PC-3 (cell line): ENCODE data around the gene PCCA. TPM values are rescaled to one million over a fixed set of nuclear protein-coding genes. Genes with fewer than 3 reads are reported as not detected.

Experiments used
- ATAC-seq: fragments of 200-7000 bp; cut with Tn5 transposase; 2 replicates; pipeline ENCODE4 v1.9.1; 2020; ENCODE audit warnings: mild to moderate bottlenecking, moderate library complexity
- BruUV-seq: library from RNA; stranded (reverse); fragments of 400-500 nt; replicated peaks from 2 replicates; lab custom pipeline; 2021; lab: Mats Ljungman, UMichigan
- CTCF ChIA-PET: fragments of 300-600 bp; sonication (Branson Sonifier 250); formaldehyde crosslinking; loops from one replicate; lab custom pipeline; 2022; ENCODE audit warnings: antibody characterized with exemption; lab: Charles Lee
- POLR2A ChIA-PET: fragments of 300-600 bp; sonication (Branson Sonifier 250); formaldehyde crosslinking; loops from one replicate; lab custom pipeline; 2022; ENCODE audit warnings: antibody characterized with exemption; ENCODE audit not compliant: unreplicated experiment; lab: Charles Lee
- DNase-seq: peaks from one replicate; pipeline ENCODE4 v3.0.0-alpha.2; 2015
- H2AFZ ChIP-seq: fragments of 300-600 bp; sonication (generic); 2 replicates; pipeline ENCODE4 v1.6.0; 2016; ENCODE audit warnings: antibody characterized with exemption, low read length
- H3F3A ChIP-seq: fragments of 300-600 bp; sonication (generic); one replicate; pipeline ENCODE4 v1.6.0; 2017; ENCODE audit warnings: antibody characterized with exemption, low read length, control low read depth, mild to moderate bottlenecking; ENCODE audit not compliant: unreplicated experiment
- H3K27ac ChIP-seq: fragments of 300-600 bp; sonication (generic); 2 replicates; pipeline ENCODE4 v1.5.1; 2016; ENCODE audit warnings: mild to moderate bottlenecking, low read length
- H3K27me3 ChIP-seq: fragments of 300-600 bp; sonication (generic); 2 replicates; pipeline ENCODE4 v1.6.1; 2016; ENCODE audit warnings: low read length, mixed read lengths
- H3K36me3 ChIP-seq: fragments of 300-600 bp; sonication (generic); 2 replicates; pipeline ENCODE4 v1.6.1; 2016; ENCODE audit warnings: low read depth, mixed run types, low read length, mixed read lengths
- H3K4me1 ChIP-seq: fragments of 300-600 bp; sonication (generic); 2 replicates; pipeline ENCODE4 v1.5.1; 2016; ENCODE audit warnings: low read length; ENCODE audit not compliant: insufficient read depth
- H3K4me2 ChIP-seq: fragments of 300-600 bp; sonication (generic); 2 replicates; pipeline ENCODE4 v1.6.0; 2016; ENCODE audit warnings: low read length
- H3K4me3 ChIP-seq: fragments of 300-600 bp; sonication (generic); 2 replicates; pipeline ENCODE4 v1.5.1; 2016; ENCODE audit warnings: mild to moderate bottlenecking, low read length, mixed read lengths
- H3K79me2 ChIP-seq: fragments of 300-600 bp; sonication (generic); 2 replicates; pipeline ENCODE4 v1.6.1; 2017; ENCODE audit warnings: low read length, mixed read lengths
- H3K9ac ChIP-seq: fragments of 300-600 bp; sonication (generic); 2 replicates; pipeline ENCODE4 v1.6.0; 2016; ENCODE audit warnings: mild to moderate bottlenecking, low read length
- H3K9me2 ChIP-seq: fragments of 300-600 bp; sonication (generic); replicated peaks from 2 replicates; pipeline ENCODE4 v1.6.1; 2016; ENCODE audit warnings: mixed run types, low read length, mixed read lengths
- H3K9me3 ChIP-seq: fragments of 300-600 bp; sonication (generic); 2 replicates; pipeline ENCODE4 v1.6.1; 2016; ENCODE audit warnings: low read length, mixed read lengths
- H4K20me1 ChIP-seq: fragments of 300-600 bp; sonication (generic); 2 replicates; pipeline ENCODE4 v1.6.1; 2016; ENCODE audit warnings: low read length, mixed read lengths
- CTCF ChIP-seq: fragments of 300-600 bp; sonication (generic); conservative IDR thresholded peaks from 2 replicates; pipeline ENCODE4 v1.5.1; 2017; ENCODE audit warnings: antibody characterized with exemption, low read depth, mild to moderate bottlenecking, low read length
- EZH2 ChIP-seq: fragments of 300-600 bp; sonication (generic); IDR thresholded peaks from one replicate; pipeline ENCODE4 v1.6.1; 2017; ENCODE audit warnings: antibody characterized with exemption, mild to moderate bottlenecking, low read length; ENCODE audit not compliant: unreplicated experiment
- EZH2phosphoT487 ChIP-seq: fragments of 300-600 bp; sonication (generic); IDR thresholded peaks from 2 replicates; pipeline ENCODE4 v1.6.1; 2018; ENCODE audit warnings: mild to moderate bottlenecking, antibody characterized with exemption, low read length, borderline replicate concordance
- intact Hi-C: fragments of 100-400 bp; cut with micrococcal nuclease; formaldehyde crosslinking; loops from 2 replicates; pipeline ENCODE4 v1.9.0; 2023
- total RNA-seq: library from RNA; depleted of rRNA; stranded (reverse); fragments of >200 nt; gene quantifications from 2 replicates; pipeline ENCODE4 v1.2.3, GENCODE V29; 2014

PCCA gene
- total RNA-seq, 1 experiment from 2014 or later, result 10.5 TPM

DNA sequence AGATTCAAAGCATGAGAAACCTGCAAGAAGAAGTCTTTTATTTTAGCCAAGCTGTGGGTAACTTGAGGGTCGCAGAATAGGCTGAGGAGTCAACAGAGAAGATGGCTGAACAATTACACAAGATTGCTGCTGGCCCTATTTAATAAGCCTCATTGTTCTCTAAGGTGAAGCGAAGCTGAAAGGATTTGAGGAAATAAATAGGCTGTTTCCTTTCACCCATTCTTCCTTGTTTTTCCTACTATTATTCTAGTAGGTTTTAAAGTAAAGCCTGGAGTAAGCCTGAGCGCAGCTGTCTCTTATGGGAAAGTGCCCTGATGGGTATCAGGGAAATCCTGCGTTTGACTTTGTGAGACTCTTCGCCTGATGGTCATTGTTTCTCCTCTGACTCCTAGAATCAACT lies 25.0 kb upstream of the PCCA start:
- no peaks in the 10 kb centered on the region for H3K9me3 ChIP-seq
- H3K9ac ChIP-seq, result no peak overlapping the region
- no peaks in the 10 kb centered on the region for H4K20me1 ChIP-seq
- CTCF ChIA-PET, result no interaction called here
- POLR2A ChIA-PET, result no interaction called here
- no peaks in the 10 kb centered on the region for H3K36me3 ChIP-seq
- no peak overlapping the region for H3K4me2 ChIP-seq
- BruUV-seq, result no TSS peak
- ATAC-seq, result no peak
- no peak for DNase-seq
- H3K79me2 ChIP-seq, result no peaks in the 10 kb centered on the region
- H3K9me2 ChIP-seq, result no peaks in the 10 kb centered on the region
- no peaks in the 10 kb centered on the region for H3F3A ChIP-seq
- H3K27ac ChIP-seq, result no peak overlapping the region
- no peak overlapping the region for H2AFZ ChIP-seq
- no peaks in the 10 kb centered on the region for H3K4me1 ChIP-seq
- no peak overlapping the region for H3K4me3 ChIP-seq
- intact Hi-C loops, result no loop called here
- TF ChIP-seq EZH2phosphoT487, result no peak
- no peak for TF ChIP-seq CTCF
- no peak for TF ChIP-seq EZH2
- H3K27me3 ChIP-seq, result no peaks in the 10 kb centered on the region

DNA sequence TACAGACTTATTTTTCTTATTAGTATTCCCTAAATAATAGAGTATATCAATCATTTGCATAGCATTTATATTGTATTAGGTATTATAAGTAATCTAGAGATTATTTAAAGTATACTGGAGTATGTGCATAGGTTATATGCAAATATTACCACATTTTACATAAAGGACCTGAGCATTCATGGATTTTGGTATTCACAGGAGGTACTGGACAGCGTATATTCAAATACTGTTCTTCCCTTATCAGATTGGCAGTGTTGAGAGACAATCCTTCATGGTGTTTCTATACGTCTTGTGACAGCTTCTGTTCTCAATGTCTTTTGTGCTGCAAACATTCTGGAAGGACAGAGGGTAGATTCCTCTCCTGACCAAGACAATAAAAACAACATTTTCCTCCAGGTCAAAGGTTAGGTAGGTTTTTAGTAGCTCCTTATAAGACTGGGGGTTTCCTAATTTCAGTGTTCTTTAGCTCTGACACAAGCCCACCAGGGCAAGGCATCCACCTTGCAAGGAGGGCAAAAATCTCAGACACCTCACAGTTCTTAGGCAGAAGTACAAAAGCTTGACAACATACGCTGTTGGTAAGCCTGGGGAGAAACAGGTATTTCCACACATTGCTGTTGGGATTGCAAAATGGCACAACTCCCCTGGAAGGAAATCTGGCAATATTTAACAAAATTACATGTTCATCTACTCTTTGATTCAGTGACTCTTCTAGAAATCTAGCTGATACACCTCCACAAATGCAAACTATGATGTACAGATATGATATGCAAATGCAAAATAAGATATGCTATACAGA lies 20.6 kb upstream of the PCCA start:
- TF ChIP-seq EZH2phosphoT487, result no peak
- TF ChIP-seq CTCF, result no peak
- TF ChIP-seq EZH2, result no peak
- H3K79me2 ChIP-seq, result no peaks in the 10 kb centered on the region
- H3K27ac ChIP-seq, result no peak overlapping the region
- H3K4me1 ChIP-seq, result no peaks in the 10 kb centered on the region
- CTCF ChIA-PET, result no interaction called here
- H3K9me2 ChIP-seq, result no peaks in the 10 kb centered on the region
- ATAC-seq, result no peak
- no peaks in the 10 kb centered on the region for H3K27me3 ChIP-seq
- H3K36me3 ChIP-seq, result no peaks in the 10 kb centered on the region
- intact Hi-C loops, result no loop called here
- no peak overlapping the region for H2AFZ ChIP-seq
- no peaks in the 10 kb centered on the region for H3F3A ChIP-seq
- no TSS peak for BruUV-seq
- no peak for DNase-seq
- no peak overlapping the region for H3K9ac ChIP-seq
- no peak overlapping the region for H3K4me2 ChIP-seq
- H3K9me3 ChIP-seq, result no peaks in the 10 kb centered on the region
- POLR2A ChIA-PET, result no interaction called here
- H4K20me1 ChIP-seq, result no peaks in the 10 kb centered on the region
- H3K4me3 ChIP-seq, result no peak overlapping the region

- BruUV-seq, result no TSS peak
- intact Hi-C loops, result no loop called here
- H3K27me3 ChIP-seq, result no peaks in the 10 kb centered on the region
- H3K9ac ChIP-seq, result no peak overlapping the region
- ATAC-seq (no peak), DNase-seq (no peak)
- CTCF ChIA-PET, result no interaction called here
- no peaks in the 10 kb centered on the region for H3K4me1 ChIP-seq
- POLR2A ChIA-PET, result no interaction called here
- no peaks in the 10 kb centered on the region for H3F3A ChIP-seq
- H3K27ac ChIP-seq, result no peak overlapping the region
- no peaks in the 10 kb centered on the region for H3K36me3 ChIP-seq
- H3K9me2 ChIP-seq, result no peaks in the 10 kb centered on the region
- H3K4me2 ChIP-seq, result no peak overlapping the region
- TF ChIP-seq EZH2 (no peak), EZH2phosphoT487 (no peak), CTCF (no peak)
- H3K79me2 ChIP-seq, result no peaks in the 10 kb centered on the region
- H3K9me3 ChIP-seq, result no peaks in the 10 kb centered on the region
- no peak overlapping the region for H2AFZ ChIP-seq
- no peaks in the 10 kb centered on the region for H4K20me1 ChIP-seq
- no peak overlapping the region for H3K4me3 ChIP-seq
Measured at GRCh38 chr13:100069278-100069677, 19.6 kb upstream of the PCCA start.
